C4-2B (cell line): Measurements from ENCODE around the gene ACOT11.

Experiments
- CTCF ChIP-seq: fragments of 450-650 bp; conservative IDR thresholded peaks from 2 replicates; pipeline ENCODE4 v1.5.1; 2017; ENCODE audit warnings: mild to moderate bottlenecking
- ZFX ChIP-seq: fragments of 450-650 bp; IDR thresholded peaks from 2 replicates; pipeline ENCODE4 v1.6.1; 2017

DNA sequence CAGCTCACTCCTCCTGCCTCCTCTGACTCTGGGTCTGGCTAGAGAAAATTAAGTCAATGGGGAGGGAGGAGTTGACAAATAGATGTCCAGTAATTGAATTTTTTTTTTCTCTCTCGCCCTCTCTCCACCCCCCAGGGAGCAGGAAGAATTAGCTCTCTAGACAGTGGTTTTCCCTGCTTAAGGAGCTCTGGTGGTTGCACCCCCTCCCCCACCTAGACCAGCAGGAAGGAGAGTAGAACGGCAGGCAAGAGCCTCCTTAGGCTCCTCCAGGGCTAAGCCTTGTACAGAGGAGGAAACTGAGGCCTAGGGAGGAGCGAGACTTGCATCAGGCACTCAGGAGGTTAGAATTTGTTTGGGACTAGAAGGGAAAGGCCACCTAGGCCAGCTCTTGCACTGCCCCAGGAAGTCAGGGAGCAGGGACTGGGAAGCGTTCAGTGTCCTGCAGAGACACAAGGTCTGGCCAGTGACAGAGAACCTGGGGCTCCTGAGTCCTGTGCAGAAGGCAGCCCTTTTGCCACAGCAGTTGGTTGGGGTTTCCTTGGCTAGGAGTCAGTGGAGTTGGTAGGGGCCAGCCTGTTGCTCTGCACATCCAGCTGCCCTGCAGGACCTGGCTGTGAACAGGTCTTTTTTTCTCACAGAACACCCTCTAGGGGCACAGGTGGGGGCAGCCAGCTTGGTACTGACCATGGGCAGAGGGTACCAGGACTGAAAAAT is 49.5 kb upstream of the ACOT11 start:
- TF ChIP-seq CTCF (no peak), ZFX (no peak)
